GM23338 (cell line): Measurements from ENCODE around the gene DNAAF5. TPM values are rescaled to one million over a fixed set of nuclear protein-coding genes. Genes with fewer than 3 reads are reported as not detected.

Experiments
- ATAC-seq: fragments of 200-7000 bp; cut with Tn5 transposase; 3 replicates; pipeline ENCODE4 v1.9.1; 2020
- DNase-seq: peaks from one replicate; pipeline ENCODE4 v3.0.0-alpha.2; 2015; ENCODE audit warnings: low spot score
- H2AFZ ChIP-seq: fragments of 200-600 bp; sonication (generic); 2 replicates; pipeline ENCODE4 v1.8.0; 2016; ENCODE audit warnings: antibody characterized with exemption, mild to moderate bottlenecking, moderate library complexity
- H3F3A ChIP-seq: fragments of 200-600 bp; sonication (generic); replicated peaks from 2 replicates; pipeline ENCODE4 v1.8.0; 2017; ENCODE audit warnings: antibody characterized with exemption, mixed run types, low read depth
- H3K27ac ChIP-seq: fragments of 200-600 bp; sonication (generic); 2 replicates; pipeline ENCODE4 v1.6.1; 2016; ENCODE audit warnings: low read depth
- H3K27me3 ChIP-seq: fragments of 200-600 bp; sonication (generic); 2 replicates; pipeline ENCODE4 v1.8.0; 2016; ENCODE audit warnings: mild to moderate bottlenecking, mixed run types, moderate library complexity; ENCODE audit not compliant: insufficient read depth
- H3K36me3 ChIP-seq: fragments of 200-600 bp; sonication (generic); 2 replicates; pipeline ENCODE4 v1.8.0; 2016; ENCODE audit warnings: mild to moderate bottlenecking; ENCODE audit not compliant: insufficient read depth
- H3K4me1 ChIP-seq: fragments of 200-600 bp; sonication (generic); 2 replicates; pipeline ENCODE4 v1.8.0; 2016; ENCODE audit warnings: mild to moderate bottlenecking, moderate library complexity; ENCODE audit not compliant: insufficient read depth
- H3K4me2 ChIP-seq: fragments of 200-600 bp; sonication (generic); 2 replicates; pipeline ENCODE4 v1.7.1; 2017; ENCODE audit warnings: mixed run types
- H3K4me3 ChIP-seq: fragments of 200-600 bp; sonication (generic); 2 replicates; pipeline ENCODE4 v1.6.1; 2016; ENCODE audit warnings: mixed run types
- H3K79me2 ChIP-seq: fragments of 200-600 bp; sonication (generic); replicated peaks from 2 replicates; pipeline ENCODE4 v1.8.0; 2017; ENCODE audit warnings: mild to moderate bottlenecking; ENCODE audit not compliant: insufficient read depth
- H3K9me2 ChIP-seq: fragments of 200-600 bp; sonication (generic); 2 replicates; pipeline ENCODE4 v1.8.0; 2017; ENCODE audit not compliant: insufficient read depth
- H4K20me1 ChIP-seq: fragments of 200-600 bp; sonication (generic); replicated peaks from 2 replicates; pipeline ENCODE4 v1.8.0; 2017; ENCODE audit warnings: mild to moderate bottlenecking; ENCODE audit not compliant: insufficient read depth
- H3K27ac Mint-ChIP-seq: 2 replicates; pipeline ENCODE4 v1.8.0; 2020; ENCODE audit warnings: inconsistent platforms, mild to moderate bottlenecking, moderate library complexity, mixed read lengths
- H3K27me3 Mint-ChIP-seq: 3 replicates; pipeline ENCODE4 v1.8.0; 2022; ENCODE audit warnings: low read depth, mild to moderate bottlenecking, moderate library complexity, mixed read lengths, inconsistent platforms; ENCODE audit not compliant: insufficient read depth, poor library complexity
- H3K36me3 Mint-ChIP-seq: 3 replicates; pipeline ENCODE4 v1.8.0; 2021; ENCODE audit warnings: low read depth, mild to moderate bottlenecking, inconsistent platforms, moderate library complexity, mixed read lengths
- H3K4me1 Mint-ChIP-seq: 3 replicates; pipeline ENCODE4 v1.8.0; 2020; ENCODE audit warnings: mild to moderate bottlenecking, inconsistent platforms, mixed read lengths
- H3K4me3 Mint-ChIP-seq: 3 replicates; pipeline ENCODE4 v1.8.0; 2021; ENCODE audit warnings: moderate library complexity, mild to moderate bottlenecking, inconsistent platforms, mixed read lengths
- H3K9me3 Mint-ChIP-seq: 3 replicates; pipeline ENCODE4 v1.8.0; 2020; ENCODE audit warnings: moderate library complexity, mild to moderate bottlenecking, inconsistent platforms, mixed read lengths
- CREB1 ChIP-seq: fragments of 250-450 bp; sonication (Bioruptor Pico); IDR thresholded peaks from 2 replicates; pipeline ENCODE4 v1.5.0; 2020; ENCODE audit warnings: low read depth, mild to moderate bottlenecking, moderate library complexity
- CTCF ChIP-seq, 2 experiments: fragments of 200-600 bp in 1 of 2; sonication (generic) in 1 of 2; conservative IDR thresholded peaks; 2 replicates each; pipeline versions ENCODE4 v1.5.1 to v1.6.1; 2016 to 2017; ENCODE audit warnings: antibody characterized with exemption in 2 of 2, low read depth in 2 of 2, mild to moderate bottlenecking in 2 of 2, moderate library complexity in 1 of 2
- ETS1 ChIP-seq: IDR thresholded peaks from 2 replicates; pipeline ENCODE4 v1.6.1; 2016; ENCODE audit warnings: antibody characterized with exemption
- EZH2 ChIP-seq: fragments of 200-600 bp; sonication (generic); IDR thresholded peaks from one replicate; pipeline ENCODE4 v1.8.0; 2017; ENCODE audit warnings: antibody characterized with exemption, mild to moderate bottlenecking, low read depth; ENCODE audit not compliant: unreplicated experiment
- EZH2phosphoT487 ChIP-seq: fragments of 200-600 bp; sonication (generic); IDR thresholded peaks from one replicate; pipeline ENCODE4 v1.8.1; 2018; ENCODE audit warnings: antibody characterized with exemption; ENCODE audit not compliant: unreplicated experiment
- JUNB ChIP-seq: IDR thresholded peaks from one replicate; pipeline ENCODE4 v1.6.1; 2016; ENCODE audit warnings: antibody characterized with exemption; ENCODE audit not compliant: unreplicated experiment
- NANOG ChIP-seq: IDR thresholded peaks from 2 replicates; pipeline ENCODE4 v1.6.1; 2016; ENCODE audit warnings: antibody characterized with exemption, borderline replicate concordance
- POLR2AphosphoS5 ChIP-seq: IDR thresholded peaks from 2 replicates; pipeline ENCODE4 v1.6.1; 2016; ENCODE audit warnings: antibody characterized with exemption, low read depth
- REST ChIP-seq: IDR thresholded peaks from one replicate; pipeline ENCODE4 v1.6.1; 2018; ENCODE audit warnings: antibody characterized with exemption; ENCODE audit not compliant: unreplicated experiment
- STAT1 ChIP-seq: IDR thresholded peaks from one replicate; pipeline ENCODE4 v1.6.1; 2016; ENCODE audit warnings: antibody characterized with exemption; ENCODE audit not compliant: unreplicated experiment
- ZNF114 ChIP-seq: fragments of 250-450 bp; sonication (Bioruptor Pico); IDR thresholded peaks from 2 replicates; pipeline ENCODE4 v1.5.0; 2020; ENCODE audit warnings: mild to moderate bottlenecking, moderate library complexity
- ZNF331 ChIP-seq: fragments of 250-450 bp; sonication (Bioruptor Pico); IDR thresholded peaks from 2 replicates; pipeline ENCODE4 v1.5.0; 2020; ENCODE audit warnings: low read depth, mild to moderate bottlenecking, moderate library complexity
- ZNF462 ChIP-seq: fragments of 250-450 bp; sonication (Bioruptor Pico); IDR thresholded peaks from 2 replicates; pipeline ENCODE4 v1.5.0; 2020; ENCODE audit warnings: mild to moderate bottlenecking, moderate library complexity
- polyA plus RNA-seq: library from polyadenylated mRNA; unstranded; fragments of >200 nt; fragmentation: Nextera tagmentation; extraction: Ambion mirVana; gene quantifications from 2 replicates; pipeline ENCODE4 v1.2.1, GENCODE V29; 2016
- total RNA-seq: library from RNA; depleted of rRNA; stranded (reverse); fragments of >200 nt; shearing (Covaris generic); gene quantifications from 2 replicates; pipeline ENCODE4 v1.2.3, GENCODE V29; 2014

DNAAF5 gene
- total and polyA plus RNA-seq, 2 experiments from 2014 or later = 20.4 to 86.7 TPM

- Histone ChIP-seq H2AFZ (no peak overlapping the region), H3K36me3 (peaks cover 16% of the 10 kb centered on the region), H3K4me3 (no peak overlapping the region), H3K4me1 (no peaks in the 10 kb centered on the region), H4K20me1 (peaks cover 7% of the 10 kb centered on the region; the same call in 1 of the 2 replicates), H3K27ac (no peak overlapping the region), H3K79me2 (no peaks in the 10 kb centered on the region), H3F3A (0 out of 2 replicates have a peak, but pooled peaks cover 7% of the 10 kb centered on the region), H3K4me2 (no peak overlapping the region), H3K27me3 (no peaks in the 10 kb centered on the region), H3K9me2 (no peaks in the 10 kb centered on the region)
- peaks cover 77% of the 10 kb centered on the region for H3K36me3 Mint-ChIP-seq
- ATAC-seq = no peak
- H3K4me3 Mint-ChIP-seq = no peak overlapping the region
- peaks cover 4% of the 10 kb centered on the region for H3K27me3 Mint-ChIP-seq
- no peaks in the 10 kb centered on the region; the same call in 2 of the 3 replicates for H3K9me3 Mint-ChIP-seq
- no peak for TF ChIP-seq EZH2phosphoT487
- TF ChIP-seq ZNF462 (CRISPR knock-in tag) = no peak
- TF ChIP-seq EZH2 = no peak
- no peak for TF ChIP-seq NANOG
- TF ChIP-seq ZNF331 (CRISPR knock-in tag) = no peak
- no peak for TF ChIP-seq REST
- no peak for TF ChIP-seq STAT1
- no peak for TF ChIP-seq JUNB
- no peak for TF ChIP-seq ZNF114 (CRISPR knock-in tag)
- TF ChIP-seq CTCF (conservative IDR thresholded peaks at IDR 0.05; ENCODE audit: low read depth in 2 of 2) = no peak
- TF ChIP-seq CREB1 (CRISPR knock-in tag) = no peak
- no peak for TF ChIP-seq ETS1
- TF ChIP-seq POLR2AphosphoS5 = no peak
- no peak overlapping the region for H3K27ac Mint-ChIP-seq
- no peak for DNase-seq
- no peaks in the 10 kb centered on the region for H3K4me1 Mint-ChIP-seq
Observed at GRCh38 chr7:778968-779451, 52.5 kb downstream of the DNAAF5 start.
